Measurements from ENCODE around the gene ZNF446. TPM values are rescaled to one million over a fixed set of nuclear protein-coding genes. Genes with fewer than 3 reads are reported as not detected.

The ZNF446 gene
- total and polyA plus RNA-seq, 10 of the 15 experiments (the other 5 are each of a cell fraction or from before 2014, with no cell fraction given), result 0.14 to 6.9 (median 4.1) TPM

GRCh38 chr19:58451358-58452101 is 24.6 kb upstream of the ZNF446 start, which contains the start of gene ZNF324B (continued):
- TF ChIP-seq ATF2 (IDR thresholded peaks at IDR 0.05; ENCODE audit: low read length) (no peak), REST (IDR thresholded peaks at IDR 0.05; ENCODE audit: low read depth, low read length) (no peak), RBBP5 (conservative IDR thresholded peaks at IDR 0.05) (no peak), PKNOX1 (IDR thresholded peaks at IDR 0.05) (peak; percentile 94), BCL3 (IDR thresholded peaks at IDR 0.05; ENCODE audit: borderline replicate concordance, insufficient read depth, low read depth, low read length, poor library complexity, severe bottlenecking) (no peak), SREBF1 (IDR thresholded peaks at IDR 0.05; ENCODE audit: low read length) (peak; percentile 43; the same call in 1 of the 2 replicates), CEBPZ (IDR thresholded peaks at IDR 0.05; ENCODE audit: low read depth, low read length) (no peak), NBN (IDR thresholded peaks at IDR 0.05) (no peak), SIX5 (IDR thresholded peaks at IDR 0.05; ENCODE audit: low read depth, low read length, severe bottlenecking) (peak; percentile 94), ZNF207 (IDR thresholded peaks at IDR 0.05; ENCODE audit: borderline replicate concordance) (peak; percentile 54; the same call in 1 of the 2 replicates), SMAD5 (IDR thresholded peaks at IDR 0.05; ENCODE audit: low read depth) (no peak), FOS (IDR thresholded peaks at IDR 0.05; ENCODE audit: borderline replicate concordance, extremely low read depth, insufficient read length) (no peak), MTA3 (IDR thresholded peaks at IDR 0.05; ENCODE audit: borderline replicate concordance, low read length) (no peak), TCF7 (IDR thresholded peaks at IDR 0.05; ENCODE audit: borderline replicate concordance) (no peak), ASH2L (IDR thresholded peaks at IDR 0.05; ENCODE audit: borderline replicate concordance, low read depth) (no peak), NR2C1 (IDR thresholded peaks at IDR 0.05) (peak; percentile 35; the same call in 1 of the 2 replicates)
